ENCODE measurements around the gene ERRFI1. TPM values are rescaled to one million over a fixed set of nuclear protein-coding genes. Genes with fewer than 3 reads are reported as not detected.

The ERRFI1 gene
- total and polyA plus RNA-seq, 2 of the 8 experiments (the other 6 are each of a cell fraction or from before 2014, with no cell fraction given) = 23.4 to 46.1 TPM

GRCh38 chr1:7983086-7983778 lies 42.9 kb downstream of the ERRFI1 start:
- POLR2A ChIA-PET (ENCODE audit: partially characterized antibody) = interaction anchor here (0.6 to 1.9 kb wide), 6 partner anchors 8 to 874 kb away, joined by 3 to 5 read pairs (median 4); no protein-coding TSS in a partner anchor
- H2BK15ac ChIP-seq (ENCODE audit: low read length) = no peak overlapping the region
- H3K27ac ChIP-seq (ENCODE audit: low read depth, low read length) = no peak overlapping the region
- no peak overlapping the region for H3K14ac ChIP-seq (ENCODE audit: insufficient read length)
- no peaks in the 10 kb centered on the region for H4K20me1 ChIP-seq (replicated peaks in 1 of 2; ENCODE audit: control insufficient read depth in 1 of 2, insufficient read depth in 2 of 2, low read length in 2 of 2)
- peaks cover 19 to 65% (median 41%) of the 10 kb centered on the region in 4 experiments for H3K36me3 ChIP-seq (ENCODE audit: control insufficient read depth in 2 of 4, insufficient read depth in 4 of 4, low read length in 3 of 4)
- no peak overlapping the region for H3K4me2 ChIP-seq (ENCODE audit: insufficient read depth in 1 of 2, low read depth in 2 of 2, low read length in 2 of 2)
- peaks cover 8% of the 10 kb centered on the region; the same call in 1 of the 2 replicates for H3K79me1 ChIP-seq (ENCODE audit: low read depth, low read length)
- no peak overlapping the region for H2AK5ac ChIP-seq (ENCODE audit: low read depth, low read length)
- H3K23me2 ChIP-seq (ENCODE audit: low read depth, low read length) = no peaks in the 10 kb centered on the region
- H4K91ac ChIP-seq (replicated peaks; ENCODE audit: insufficient read length, low read length) = no peak overlapping the region
- no peak for DNase-seq (ENCODE audit: low read depth in 1 of 2, low spot score in 2 of 2)
- TF ChIP-seq SIN3A (conservative IDR thresholded peaks at IDR 0.05 in 1 of 2, IDR thresholded peaks at IDR 0.05 in 1 of 2; ENCODE audit: low read depth in 1 of 2, low read length in 2 of 2) = no peak
- H3K27me3 ChIP-seq (replicated peaks in 1 of 4; ENCODE audit: control insufficient read depth in 3 of 4, extremely low read depth in 1 of 4, insufficient read depth in 3 of 4, low read length in 3 of 4) = no peaks in the 10 kb centered on the region
- no peak overlapping the region for H3K4me3 ChIP-seq (ENCODE audit: extremely low read depth in 1 of 4, insufficient read depth in 2 of 4, low read depth in 3 of 4, low read length in 4 of 4)
- no peak overlapping the region for H2BK20ac ChIP-seq (ENCODE audit: low read length)
- 95% methylated on average over 15 of the region's 15 CpGs; no CpG with 5 or more reads in 1 of the 2 experiments for WGBS, 2 experiments (ENCODE audit: extremely low coverage in 1 of 2, insufficient coverage in 1 of 2, insufficient read length in 1 of 2, insufficient replicate concordance in 2 of 2, low coverage in 1 of 2, low lambda C conversion rate in 2 of 2, missing lambda C conversion rate in 1 of 2)
- H3K79me2 ChIP-seq (ENCODE audit: control insufficient read depth in 1 of 2, insufficient read depth in 2 of 2, low read length in 2 of 2) = no peaks in the 10 kb centered on the region
- no peak overlapping the region for H4K5ac ChIP-seq (ENCODE audit: insufficient read length, low read depth, low read length)
- no peak for FAIRE-seq
- H2BK120ac ChIP-seq (replicated peaks; ENCODE audit: low read depth, low read length) = no peak overlapping the region
- no peak overlapping the region; the same call in 1 of the 2 replicates for H4K8ac ChIP-seq (ENCODE audit: extremely low read depth, insufficient read depth, low read length)
- CTCF ChIA-PET (ENCODE audit: partially characterized antibody) = interaction anchor here (0.6 to 16.4 kb wide), 25 partner anchors 8 to 367 kb away, joined by 3 to 249 read pairs (median 5); no protein-coding TSS in a partner anchor
- H3K56ac ChIP-seq (replicated peaks; ENCODE audit: insufficient read length, low read depth, low read length) = no peak overlapping the region
- no peaks in the 10 kb centered on the region for H3K9me3 ChIP-seq (ENCODE audit: insufficient read depth in 2 of 2, low read depth in 1 of 2, low read length in 1 of 2)
- no peak overlapping the region for H2BK5ac ChIP-seq (ENCODE audit: low read depth, low read length)
- H2AFZ ChIP-seq (ENCODE audit: low read length) = no peak overlapping the region
- no peak overlapping the region for H3K9ac ChIP-seq (replicated peaks in 1 of 4; ENCODE audit: extremely low read depth in 1 of 4, low read depth in 3 of 4, low read length in 3 of 4)
- H3K23ac ChIP-seq (ENCODE audit: insufficient read length) = no peak overlapping the region
- peaks cover 0 to 3% (median 1%) of the 10 kb centered on the region in 4 experiments; a peak in 1 of 7 replicates for H3K4me1 ChIP-seq (replicated peaks in 1 of 4; ENCODE audit: control insufficient read depth in 3 of 4, insufficient read depth in 4 of 4, low read length in 3 of 4)
- no peak overlapping the region; the same call in 1 of the 2 replicates for H2BK12ac ChIP-seq (ENCODE audit: low read depth, low read length)
- no peak overlapping the region for H3K4ac ChIP-seq (replicated peaks; ENCODE audit: insufficient read length, low read depth, low read length)
- no peak overlapping the region; the same call in 1 of the 2 replicates for H3K18ac ChIP-seq (ENCODE audit: extremely low read depth, low read length)

Data from H1 (cell line).